Activated CD8-positive, alpha-beta memory T cell treated with anti-CD3 and anti-CD28 coated beads for 24 hours (primary cell): ENCODE data around the gene TNFRSF9.
A peak's percentile ranks its signal among the peaks of the same experiment; 100 is the strongest.
"Not testable (repeated sequence)": the region's sequence is repeated elsewhere in the genome, so short reads cannot be mapped to it uniquely, and the experiment has no call there.

ENCODE experiments used
- DNase-seq: peaks from one replicate; pipeline ENCODE4 v3.0.0-alpha.2; 2020

The TNFRSF9 gene

DNA sequence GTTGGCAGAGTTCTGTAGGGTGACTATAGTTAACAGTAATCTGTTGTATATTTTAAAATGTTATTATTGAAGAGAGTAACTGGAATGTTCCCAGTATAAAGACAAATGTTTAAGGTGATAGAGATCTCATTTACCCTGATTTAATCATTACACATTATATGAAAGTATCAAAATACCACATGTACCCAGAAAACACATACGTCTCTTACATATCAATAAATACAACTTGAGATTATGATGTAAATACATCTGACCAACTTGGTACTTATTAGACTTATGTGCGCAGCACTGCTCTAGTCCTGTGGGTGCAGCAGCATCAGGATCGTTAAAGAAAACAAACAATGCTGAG is 20.2 kb upstream of the TNFRSF9 start:
- no peak for DNase-seq

DNA sequence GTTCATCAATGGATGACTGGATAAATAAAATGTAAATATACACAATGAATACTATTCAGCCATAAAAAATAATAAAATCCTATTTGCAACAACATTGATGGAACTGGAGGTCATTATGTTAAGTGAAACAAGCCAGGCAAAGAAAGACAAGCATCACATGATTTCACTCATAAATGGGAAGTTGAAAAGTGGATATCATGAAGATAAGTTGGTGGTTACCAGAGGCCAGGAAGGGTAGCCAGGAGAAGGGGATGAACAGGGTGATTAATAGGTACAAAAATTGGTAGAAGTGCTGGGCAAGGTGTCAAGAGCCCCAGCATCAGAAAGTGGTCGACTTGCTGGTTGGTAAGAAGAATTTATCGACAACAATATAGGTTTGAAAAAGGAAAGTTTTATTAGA is 19.5 kb upstream of the TNFRSF9 start:
- DNase-seq = no peak

DNA sequence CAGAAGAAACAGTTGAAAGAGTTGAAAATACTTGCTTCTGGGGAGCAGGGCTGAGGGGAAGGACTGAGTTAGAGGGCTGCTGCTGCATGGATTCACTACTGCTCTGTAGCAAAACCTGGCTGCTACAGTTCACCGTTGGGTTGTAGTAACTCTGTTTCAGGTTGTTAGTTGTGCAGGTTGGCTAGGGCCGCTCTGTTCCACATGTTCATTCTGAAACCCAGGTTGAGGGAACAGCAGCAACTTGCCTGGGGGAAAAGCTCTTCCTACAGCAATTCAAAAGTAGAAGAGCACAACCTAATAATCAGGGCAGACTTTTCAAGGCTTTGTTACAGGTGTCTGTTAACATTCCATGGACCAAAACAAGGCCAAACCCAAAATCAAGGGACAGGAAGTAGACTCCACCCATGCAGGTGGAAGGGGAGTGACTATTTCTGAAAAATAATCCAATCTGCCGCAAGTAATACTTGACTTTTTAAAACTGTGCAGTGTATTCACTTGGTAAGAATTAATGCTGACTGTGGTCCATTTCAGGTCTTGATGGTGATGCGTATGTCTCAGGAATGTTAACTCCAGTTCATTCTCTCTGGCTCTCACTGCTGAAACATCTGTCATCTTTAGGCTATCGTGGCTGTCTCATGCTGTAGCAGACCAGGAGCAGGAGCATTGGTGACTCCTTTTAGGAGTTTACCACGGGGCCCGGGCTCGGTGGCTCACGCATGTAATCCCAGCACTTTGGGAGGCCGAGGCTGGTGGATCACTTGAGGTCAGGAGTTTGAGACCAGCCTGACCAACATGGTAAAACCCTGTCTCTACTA is 15.8 kb upstream of the TNFRSF9 start:
- no peak for DNase-seq

DNA sequence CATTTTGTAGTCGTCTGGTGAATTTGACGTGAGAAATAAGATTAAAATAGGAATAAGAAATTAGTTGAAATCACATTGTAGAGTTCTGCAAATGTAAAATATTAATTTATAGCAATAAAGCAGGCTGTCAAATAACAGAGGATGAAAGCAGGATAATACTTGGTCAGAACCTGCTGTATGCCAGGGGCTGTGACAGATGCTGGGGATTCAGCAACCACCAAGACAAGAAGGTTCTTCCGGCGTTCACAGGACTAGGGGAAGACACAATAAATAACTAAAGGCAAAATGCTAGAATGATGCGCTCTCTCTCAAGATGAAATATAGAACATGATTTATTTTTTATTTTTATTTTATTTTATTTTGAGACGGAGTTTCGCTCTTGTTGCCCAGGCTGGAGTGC is 14.0 kb upstream of the TNFRSF9 start:
- no peak for DNase-seq

DNA sequence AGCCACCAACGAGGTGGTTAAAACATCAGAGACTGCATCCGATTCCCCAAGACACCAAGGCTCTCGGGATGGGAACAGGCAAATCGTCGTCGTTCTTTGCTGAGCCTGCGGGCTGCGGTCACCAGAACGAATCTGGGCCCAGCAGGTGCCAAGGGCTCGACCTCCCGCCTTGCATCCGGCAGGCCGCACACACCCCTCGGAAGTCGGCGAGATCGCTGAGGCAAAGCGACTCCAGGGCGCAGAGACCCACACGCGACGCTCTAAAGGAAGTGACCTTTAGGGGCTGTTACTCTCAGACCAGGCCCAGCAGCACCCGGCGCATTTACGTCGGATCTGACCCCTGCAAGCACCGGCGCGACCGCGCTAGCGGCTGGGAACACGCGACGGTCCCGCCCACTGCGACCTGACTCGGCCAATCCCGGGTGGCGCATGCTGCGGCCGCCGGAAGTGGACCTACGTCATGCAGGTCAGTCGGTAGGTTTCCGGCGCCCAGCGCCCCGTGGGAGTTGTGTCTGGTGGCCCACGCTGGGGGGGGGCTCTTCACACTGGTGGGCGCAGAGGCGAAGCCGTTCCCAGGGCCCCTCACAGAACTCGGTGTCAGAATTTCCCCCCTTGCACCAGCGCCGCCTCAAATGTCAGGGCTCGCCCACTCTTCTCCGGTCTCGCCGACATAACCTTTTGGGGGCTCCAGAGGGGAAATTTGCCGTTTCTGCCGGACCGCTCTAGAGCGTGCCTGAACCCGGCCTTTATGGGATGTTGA is 13.4 kb upstream of the TNFRSF9 start:
- peak; percentile 97 for DNase-seq

DNA sequence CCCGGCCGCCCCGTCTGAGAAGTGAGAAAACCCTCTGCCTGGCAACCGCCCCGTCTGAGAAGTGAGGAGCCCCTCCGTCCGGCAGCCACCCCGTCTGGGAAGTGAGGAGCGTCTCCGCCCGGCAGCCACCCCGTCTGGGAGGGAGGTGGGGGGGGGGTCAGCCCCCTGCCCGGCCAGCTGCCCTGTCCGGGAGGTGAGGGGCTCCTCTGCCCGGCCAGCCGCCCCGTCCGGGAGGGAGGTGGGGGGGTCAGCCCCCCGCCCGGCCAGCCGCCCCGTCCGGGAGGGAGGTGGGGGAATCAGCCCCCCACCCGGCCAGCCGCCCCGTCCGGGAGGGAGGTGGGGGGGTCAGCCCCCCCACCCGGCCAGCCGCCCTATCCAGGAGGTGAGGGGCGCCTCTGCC is 12.2 kb upstream of the TNFRSF9 start:
- not testable (repeated sequence) for DNase-seq

DNA sequence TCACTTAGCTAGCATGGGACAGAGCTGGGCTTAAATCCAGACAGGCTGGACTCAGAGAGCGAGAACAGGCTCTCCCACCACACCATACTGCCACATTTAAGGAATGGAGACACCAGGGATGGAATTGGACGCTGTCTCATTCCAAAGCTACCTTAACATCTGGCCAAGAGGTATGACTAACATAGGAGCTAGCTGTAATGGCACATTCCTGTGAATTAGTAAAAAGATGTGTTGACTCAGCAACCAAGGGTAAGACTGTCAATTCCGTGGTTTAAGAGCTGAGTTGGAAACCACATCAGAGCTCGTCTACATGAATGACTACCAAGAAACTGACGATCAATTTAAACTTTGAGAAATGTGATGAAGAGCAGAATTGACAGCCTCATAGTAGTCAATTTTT is 8.3 kb upstream of the TNFRSF9 start:
- DNase-seq = peak; percentile 69

DNA sequence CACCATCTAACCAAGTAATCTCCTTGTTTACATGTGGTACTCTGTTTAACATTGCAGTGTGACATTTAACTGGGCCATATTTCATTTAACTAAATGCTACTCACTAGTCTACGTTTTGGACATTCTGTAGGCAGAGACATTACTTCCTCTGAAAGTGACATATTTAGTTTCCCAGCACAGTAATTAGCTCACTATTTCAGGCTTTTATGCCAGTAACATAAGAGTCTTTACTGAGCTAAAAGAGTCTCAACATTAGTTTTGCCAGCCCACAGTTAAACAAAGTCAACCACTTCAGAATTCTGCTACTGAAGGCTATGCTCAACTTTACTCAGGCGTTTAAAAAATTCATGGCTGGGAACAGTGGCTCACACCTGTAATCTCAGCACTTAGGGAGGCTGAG is 2.6 kb upstream of the TNFRSF9 start:
- no peak for DNase-seq

DNA sequence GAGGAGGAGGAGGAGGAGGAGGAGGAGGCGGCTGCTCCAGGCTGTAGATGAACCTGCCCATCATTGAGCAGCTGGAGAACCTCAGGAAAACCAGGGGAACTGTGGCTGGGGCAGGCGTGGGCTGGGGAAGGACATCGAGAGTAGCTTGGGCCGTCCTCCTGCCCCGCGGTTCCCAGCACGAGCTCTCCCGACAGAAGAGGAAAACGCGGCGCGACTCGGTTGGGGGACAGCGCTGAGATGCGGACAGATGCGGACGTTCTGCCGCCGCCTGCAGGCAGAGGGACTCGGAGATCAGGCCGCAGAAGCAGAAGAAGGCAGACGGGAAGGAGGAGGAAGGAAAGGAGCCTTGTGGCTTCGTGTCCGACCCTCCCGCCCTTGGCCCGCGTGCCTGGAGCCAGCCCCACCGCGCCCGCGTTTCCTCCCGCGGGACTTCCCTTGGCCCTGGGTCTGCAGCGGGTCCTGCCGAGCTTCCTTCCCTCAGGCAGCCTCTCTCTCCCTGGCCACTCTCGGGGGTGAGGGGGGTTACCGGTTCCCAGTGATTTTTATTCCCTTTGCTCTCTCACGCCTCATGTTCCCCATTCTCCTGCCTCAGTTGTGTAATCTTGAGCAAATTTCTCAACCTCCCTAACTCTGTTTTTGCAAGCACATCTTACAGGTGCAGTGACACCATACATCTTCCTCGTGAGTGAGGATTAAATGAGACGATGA is 1.7 kb upstream of the TNFRSF9 start:
- DNase-seq = peak; percentile 79

DNA sequence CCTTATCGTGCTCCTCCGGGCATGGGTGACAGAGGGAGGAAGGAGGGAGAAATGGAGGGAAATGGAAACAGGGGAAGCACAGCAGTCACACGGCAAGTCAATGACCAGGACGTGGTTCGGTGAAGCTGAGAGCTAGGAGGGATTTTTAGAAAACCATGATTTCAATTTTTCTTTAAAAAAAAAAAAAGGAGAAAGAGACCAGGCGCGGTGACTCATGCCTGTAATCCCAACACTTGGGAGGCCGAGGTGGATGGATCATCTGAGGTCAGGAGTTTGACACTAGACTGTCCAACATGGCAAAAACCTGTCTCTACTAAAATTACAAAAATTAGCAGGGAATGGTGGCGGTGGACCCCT is 776 bp upstream of the TNFRSF9 start:
- DNase-seq = no peak

DNA sequence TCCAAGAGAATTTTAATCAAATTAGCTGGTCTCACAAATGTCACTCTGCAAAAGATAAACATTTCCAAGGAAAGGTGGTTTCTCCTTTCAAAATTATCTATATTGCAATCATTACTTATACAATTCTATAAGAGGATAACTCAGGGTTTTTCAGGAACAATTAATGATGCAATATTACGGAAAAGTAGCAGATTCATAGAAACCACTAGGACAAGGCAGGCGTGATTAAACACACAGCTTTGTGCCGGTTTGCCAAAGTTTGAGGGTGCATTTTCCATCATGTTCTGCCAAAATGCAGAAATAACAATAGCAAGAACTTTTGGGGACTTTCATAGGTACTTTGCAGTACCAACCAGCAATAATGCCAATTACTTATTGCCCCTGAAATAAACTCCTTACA is 605 bp downstream of the TNFRSF9 start:
- no peak for DNase-seq

DNA sequence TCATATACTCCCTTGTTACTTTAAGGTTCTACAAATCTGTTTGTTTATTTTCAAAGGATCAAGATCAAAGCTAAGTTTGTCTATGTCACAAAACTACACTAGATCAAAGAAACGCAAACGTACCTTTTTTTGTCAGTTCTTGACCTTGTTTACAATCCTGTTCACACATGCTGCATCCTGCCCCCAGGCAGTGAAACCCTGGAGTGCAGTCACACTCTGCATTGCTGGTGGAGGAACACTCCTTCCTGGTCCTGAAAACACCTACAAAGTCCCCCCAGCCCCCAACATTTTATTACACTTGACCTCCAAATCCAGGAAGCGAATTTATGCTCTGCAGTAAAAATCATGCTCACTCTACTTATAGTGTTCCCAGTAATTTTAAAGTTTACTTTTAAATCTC is 2.6 kb downstream of the TNFRSF9 start:
- DNase-seq = no peak

DNA sequence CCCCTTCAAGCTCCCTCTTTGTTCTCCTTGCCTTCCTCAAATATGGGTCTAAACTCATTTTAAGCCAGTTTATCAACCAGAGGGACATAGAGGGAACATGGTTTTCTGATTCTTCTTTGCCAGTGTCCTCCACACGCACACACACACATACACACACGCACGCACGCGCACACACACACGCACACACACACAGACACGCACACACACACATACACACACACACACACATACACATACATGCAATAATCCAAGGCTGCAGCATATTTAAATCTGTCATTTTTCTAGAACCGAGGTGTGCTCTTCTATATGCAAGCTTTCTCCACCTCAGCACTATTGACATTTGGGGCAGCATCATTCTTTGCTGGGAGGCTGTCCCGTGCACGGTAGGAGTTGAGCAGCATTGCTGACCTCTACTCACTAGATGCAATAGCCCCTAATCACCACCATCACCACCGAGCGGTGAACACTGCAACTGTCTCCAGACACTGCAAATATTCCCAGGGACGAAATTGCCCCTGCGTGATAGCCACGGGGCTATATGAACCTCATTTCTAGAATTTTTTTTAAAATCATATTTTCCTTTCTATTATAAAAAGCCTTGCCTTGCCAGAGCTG is 8.0 kb downstream of the TNFRSF9 start:
- no peak for DNase-seq

DNA sequence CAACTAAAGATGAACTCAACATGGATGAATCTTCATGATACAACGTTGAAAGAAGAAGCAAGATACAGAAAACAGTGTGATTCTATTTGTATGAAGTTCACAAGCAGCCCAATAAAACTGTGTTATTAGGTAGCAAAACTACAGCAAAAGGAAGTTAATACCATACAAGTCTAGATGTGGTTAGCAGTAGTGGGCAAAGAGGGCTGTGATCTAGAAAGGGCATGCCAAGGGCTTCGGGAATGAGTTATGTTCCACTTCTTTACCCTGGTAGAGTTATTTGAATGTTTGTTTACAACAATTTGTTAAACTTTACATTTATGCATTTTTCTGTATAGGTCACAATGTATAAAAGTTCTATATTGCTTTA is 9.2 kb downstream of the TNFRSF9 start:
- no peak for DNase-seq

DNA sequence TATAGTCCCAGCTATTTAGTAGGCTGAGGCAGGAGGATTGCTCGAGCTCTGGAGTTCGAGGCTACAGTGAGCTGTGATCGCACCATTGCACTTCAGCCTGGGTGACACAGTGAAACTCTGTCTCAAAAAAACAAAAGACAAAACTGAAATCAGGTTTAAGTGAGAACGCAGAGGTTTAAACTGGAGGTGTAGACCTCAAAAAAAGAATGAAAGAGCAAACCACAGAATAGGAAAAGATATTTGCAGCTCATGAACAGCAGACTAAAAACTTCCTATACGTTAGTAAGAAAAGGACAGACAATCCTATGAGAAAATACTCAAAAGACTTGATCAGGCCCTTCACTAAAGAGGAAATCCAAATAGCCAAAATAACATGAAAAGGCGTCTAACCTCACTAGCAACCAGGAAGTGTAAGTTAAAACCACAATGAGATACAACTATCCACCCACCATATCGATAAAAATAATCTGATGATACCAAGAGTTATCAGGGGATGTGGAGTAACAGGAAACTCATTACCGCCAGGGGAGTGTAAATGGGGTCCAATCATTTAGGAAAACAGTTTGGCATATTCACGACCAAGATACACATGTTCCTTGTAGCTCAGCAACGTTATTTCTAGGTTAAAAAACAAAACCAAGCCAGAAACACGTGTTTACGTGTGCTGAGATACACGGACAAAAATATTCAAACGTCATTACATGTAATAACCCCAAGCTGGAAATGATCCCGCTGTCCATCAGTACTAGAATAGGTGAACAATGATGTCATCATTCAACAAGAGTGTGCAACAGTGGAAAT is 9.8 kb downstream of the TNFRSF9 start:
- no peak for DNase-seq

DNA sequence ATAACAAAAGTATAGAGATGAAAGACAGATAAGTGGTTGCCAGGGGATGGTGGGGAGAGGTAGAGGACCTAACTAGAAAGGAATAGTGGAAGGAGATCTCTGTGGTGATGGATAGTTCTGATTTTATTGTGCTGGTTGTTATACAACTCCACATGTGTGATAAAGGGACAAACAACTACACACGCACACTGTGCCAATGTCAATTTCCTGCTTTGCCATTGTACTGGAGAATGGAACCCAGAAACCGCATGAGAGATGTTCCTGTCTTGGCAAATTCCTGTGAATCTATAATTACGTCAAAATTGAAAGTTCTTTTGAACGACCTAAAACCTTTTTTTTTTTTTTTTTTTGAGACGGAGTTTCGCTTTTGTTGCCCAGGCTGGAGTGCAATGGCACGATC is 11.0 kb downstream of the TNFRSF9 start:
- no peak for DNase-seq

DNA sequence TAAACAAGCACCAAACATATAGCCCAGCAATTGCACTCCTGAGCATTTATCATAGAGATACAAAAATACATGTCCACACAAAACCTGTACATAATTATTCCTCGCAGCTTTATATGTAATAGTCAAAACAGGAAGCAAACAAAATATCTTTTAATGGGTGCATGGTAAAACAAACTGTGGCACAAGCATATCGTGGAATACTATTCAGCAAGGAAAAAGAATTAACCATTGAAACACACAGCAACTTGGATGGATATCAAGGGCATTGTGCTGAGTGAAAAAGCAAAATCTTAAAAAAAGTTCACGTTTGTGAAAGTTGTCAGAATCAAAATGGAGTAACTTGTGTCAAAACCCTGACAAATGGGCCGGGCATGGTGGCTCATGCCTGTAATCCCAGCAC is 12.4 kb downstream of the TNFRSF9 start:
- no peak for DNase-seq

DNA sequence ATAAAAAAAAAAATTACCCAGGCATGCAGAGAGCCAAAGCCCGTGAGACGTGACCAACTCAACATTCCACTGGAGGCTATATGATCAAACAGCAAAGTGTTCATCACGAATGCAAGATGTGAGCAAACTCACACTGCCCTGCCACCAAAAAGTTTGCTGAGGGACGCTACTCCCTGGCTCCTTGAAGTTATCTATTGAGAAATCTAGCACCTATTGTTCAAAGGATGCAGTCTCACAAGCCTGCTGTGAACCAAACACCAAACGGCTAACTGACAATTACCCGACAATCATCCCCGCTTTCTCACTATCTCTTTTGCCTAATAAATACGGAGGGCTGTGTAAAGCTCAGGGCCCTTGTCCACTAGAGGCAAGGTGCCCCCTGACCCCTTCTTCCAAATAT is 13.6 kb downstream of the TNFRSF9 start:
- not testable (repeated sequence) for DNase-seq

DNA sequence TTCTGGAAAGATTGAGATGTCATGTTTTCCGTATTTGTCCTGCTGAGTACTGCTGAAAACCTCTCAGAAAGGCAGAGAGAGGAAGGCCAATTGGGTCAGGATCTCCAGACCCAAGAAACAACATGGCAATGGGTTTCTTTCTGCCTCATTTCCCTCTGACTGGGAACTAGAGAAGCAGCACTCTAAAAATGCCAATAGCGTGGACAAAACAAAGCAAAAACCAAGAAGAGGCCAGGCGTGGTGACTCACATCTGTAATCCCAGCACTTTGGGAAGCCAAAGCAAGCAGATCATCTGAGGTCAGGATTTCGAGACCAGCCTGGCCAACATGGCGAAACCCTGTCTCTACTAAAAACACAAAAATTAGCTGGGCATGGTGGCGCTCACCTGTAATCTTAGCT is 18.3 kb downstream of the TNFRSF9 start:
- DNase-seq = no peak

DNA sequence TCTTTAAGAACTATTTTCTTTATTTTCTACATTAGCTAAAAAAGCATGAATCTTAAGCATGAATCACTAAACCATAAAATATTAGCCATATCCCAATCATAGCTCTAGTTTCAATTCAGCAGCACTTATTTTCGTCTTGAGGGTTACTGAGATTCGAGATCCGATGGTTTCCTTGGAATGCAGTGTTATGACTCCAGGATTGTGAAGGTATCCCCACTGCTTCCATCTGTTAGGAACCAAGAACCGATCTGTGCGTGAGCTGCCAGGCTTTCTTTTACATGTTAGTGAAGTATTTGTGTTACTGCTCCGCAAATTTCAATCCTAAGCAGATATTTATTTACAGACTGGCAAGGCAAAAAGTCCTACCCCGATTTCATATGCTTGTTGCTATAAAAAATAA is 18.8 kb downstream of the TNFRSF9 start:
- no peak for DNase-seq

DNA sequence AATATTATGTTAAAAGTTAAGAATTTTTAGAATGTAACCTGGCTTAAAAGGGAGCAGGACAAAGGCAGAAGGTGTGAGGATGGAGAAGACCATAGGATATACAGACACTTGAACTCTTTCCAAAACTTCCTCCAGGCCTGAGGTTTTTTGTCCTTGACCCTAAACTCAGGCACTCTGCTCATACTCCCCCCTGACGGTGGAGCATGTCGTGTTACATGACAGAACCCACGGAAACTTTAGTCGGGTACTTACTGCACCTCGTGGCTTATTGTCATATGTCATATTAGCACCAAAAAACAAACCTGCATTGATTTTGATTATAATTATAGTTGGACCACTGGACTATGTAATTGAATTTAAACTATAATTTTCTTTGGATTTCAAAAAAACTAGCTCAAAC is 20.8 kb downstream of the TNFRSF9 start:
- DNase-seq = peak; percentile 52

DNA sequence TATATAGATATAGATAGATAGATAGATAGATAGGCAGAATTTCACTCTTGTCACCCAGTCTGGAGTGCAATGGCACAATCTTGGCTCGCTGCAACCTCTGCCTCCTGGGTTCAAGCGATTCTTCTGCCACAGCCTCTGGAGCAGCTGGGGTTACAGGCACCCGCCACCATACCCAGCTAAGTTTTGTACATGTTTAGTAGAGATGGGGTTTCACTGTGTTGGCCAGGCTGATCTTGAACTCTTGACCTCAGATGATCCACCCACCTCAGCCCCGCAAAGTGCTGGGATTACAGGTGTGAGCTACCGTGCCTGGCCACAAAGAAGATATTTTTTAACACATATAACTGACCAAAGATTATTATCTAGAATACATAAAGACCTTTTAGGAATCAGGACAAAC is 22.7 kb downstream of the TNFRSF9 start:
- DNase-seq = peak; percentile 53

DNA sequence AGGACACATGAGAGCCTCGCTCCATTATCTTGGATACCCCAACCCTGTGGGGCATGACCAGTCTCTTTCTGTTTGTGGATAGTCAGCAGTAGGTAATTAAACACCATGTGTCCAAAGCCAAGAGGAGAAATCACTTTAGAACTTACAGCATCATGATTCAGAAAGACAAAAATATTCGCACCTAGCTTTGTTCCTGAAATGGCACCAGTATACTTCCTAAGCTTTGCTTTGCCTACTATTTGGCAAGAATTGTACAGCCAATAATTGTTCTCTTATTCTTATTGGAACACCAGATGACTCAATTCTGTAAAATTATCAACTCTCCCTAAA is 24.2 kb downstream of the TNFRSF9 start:
- peak; percentile 56 for DNase-seq
